GM23338 (cell line): ENCODE results near the gene UVRAG.

Source experiments
- CREB1 ChIP-seq: fragments of 250-450 bp; sonication (Bioruptor Pico); IDR thresholded peaks from 2 replicates; pipeline ENCODE4 v1.5.0; 2020; ENCODE audit warnings: low read depth, mild to moderate bottlenecking, moderate library complexity
- CTCF ChIP-seq, 2 experiments: fragments of 200-600 bp in 1 of 2; sonication (generic) in 1 of 2; conservative IDR thresholded peaks; 2 replicates each; pipeline versions ENCODE4 v1.5.1 to v1.6.1; 2016 to 2017; ENCODE audit warnings: antibody characterized with exemption in 2 of 2, low read depth in 2 of 2, mild to moderate bottlenecking in 2 of 2, moderate library complexity in 1 of 2
- EZH2 ChIP-seq: fragments of 200-600 bp; sonication (generic); IDR thresholded peaks from one replicate; pipeline ENCODE4 v1.8.0; 2017; ENCODE audit warnings: antibody characterized with exemption, mild to moderate bottlenecking, low read depth; ENCODE audit not compliant: unreplicated experiment
- EZH2phosphoT487 ChIP-seq: fragments of 200-600 bp; sonication (generic); IDR thresholded peaks from one replicate; pipeline ENCODE4 v1.8.1; 2018; ENCODE audit warnings: antibody characterized with exemption; ENCODE audit not compliant: unreplicated experiment
- JUNB ChIP-seq: IDR thresholded peaks from one replicate; pipeline ENCODE4 v1.6.1; 2016; ENCODE audit warnings: antibody characterized with exemption; ENCODE audit not compliant: unreplicated experiment
- NANOG ChIP-seq: IDR thresholded peaks from 2 replicates; pipeline ENCODE4 v1.6.1; 2016; ENCODE audit warnings: antibody characterized with exemption, borderline replicate concordance
- POLR2AphosphoS5 ChIP-seq: IDR thresholded peaks from 2 replicates; pipeline ENCODE4 v1.6.1; 2016; ENCODE audit warnings: antibody characterized with exemption, low read depth
- REST ChIP-seq: IDR thresholded peaks from one replicate; pipeline ENCODE4 v1.6.1; 2018; ENCODE audit warnings: antibody characterized with exemption; ENCODE audit not compliant: unreplicated experiment
- ZNF331 ChIP-seq: fragments of 250-450 bp; sonication (Bioruptor Pico); IDR thresholded peaks from 2 replicates; pipeline ENCODE4 v1.5.0; 2020; ENCODE audit warnings: low read depth, mild to moderate bottlenecking, moderate library complexity
- ZNF462 ChIP-seq: fragments of 250-450 bp; sonication (Bioruptor Pico); IDR thresholded peaks from 2 replicates; pipeline ENCODE4 v1.5.0; 2020; ENCODE audit warnings: mild to moderate bottlenecking, moderate library complexity

GRCh38 chr11:76163289-76163880, 348.4 kb downstream of the UVRAG start:
- no peak for TF ChIP-seq POLR2AphosphoS5
- no peak for TF ChIP-seq CTCF (conservative IDR thresholded peaks at IDR 0.05; ENCODE audit: low read depth in 2 of 2)
- TF ChIP-seq JUNB, result no peak
- TF ChIP-seq EZH2, result no peak
- no peak for TF ChIP-seq CREB1
- TF ChIP-seq EZH2phosphoT487, result no peak
- no peak for TF ChIP-seq REST
- TF ChIP-seq ZNF331, result no peak
- no peak for TF ChIP-seq ZNF462
- TF ChIP-seq NANOG, result no peak
